Measurements from ENCODE around the gene XPO1.

The XPO1 gene

DNA sequence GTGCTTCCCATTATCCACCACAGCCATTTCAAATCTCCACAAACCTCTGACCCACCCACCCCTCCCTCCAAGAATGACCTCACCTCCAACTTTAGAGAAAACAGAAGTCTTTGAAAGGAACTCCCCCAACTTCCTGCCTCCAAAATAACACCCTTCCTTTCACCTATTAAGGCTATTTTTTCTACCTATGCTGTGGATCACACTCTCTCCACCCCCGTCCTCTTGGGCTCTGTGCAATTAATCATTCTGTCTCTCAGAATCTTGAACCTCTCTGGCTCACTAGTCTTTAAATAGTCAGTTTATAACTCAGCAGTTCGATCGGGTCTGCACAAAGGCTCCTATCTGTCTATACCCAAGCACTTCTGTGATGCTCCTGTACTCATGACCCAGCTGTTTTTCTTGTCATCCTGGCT, 37.3 kb upstream of the XPO1 start:
- H3K36me3 ChIP-seq, result no peaks in the 10 kb centered on the region
- TF ChIP-seq, protein P1, sequence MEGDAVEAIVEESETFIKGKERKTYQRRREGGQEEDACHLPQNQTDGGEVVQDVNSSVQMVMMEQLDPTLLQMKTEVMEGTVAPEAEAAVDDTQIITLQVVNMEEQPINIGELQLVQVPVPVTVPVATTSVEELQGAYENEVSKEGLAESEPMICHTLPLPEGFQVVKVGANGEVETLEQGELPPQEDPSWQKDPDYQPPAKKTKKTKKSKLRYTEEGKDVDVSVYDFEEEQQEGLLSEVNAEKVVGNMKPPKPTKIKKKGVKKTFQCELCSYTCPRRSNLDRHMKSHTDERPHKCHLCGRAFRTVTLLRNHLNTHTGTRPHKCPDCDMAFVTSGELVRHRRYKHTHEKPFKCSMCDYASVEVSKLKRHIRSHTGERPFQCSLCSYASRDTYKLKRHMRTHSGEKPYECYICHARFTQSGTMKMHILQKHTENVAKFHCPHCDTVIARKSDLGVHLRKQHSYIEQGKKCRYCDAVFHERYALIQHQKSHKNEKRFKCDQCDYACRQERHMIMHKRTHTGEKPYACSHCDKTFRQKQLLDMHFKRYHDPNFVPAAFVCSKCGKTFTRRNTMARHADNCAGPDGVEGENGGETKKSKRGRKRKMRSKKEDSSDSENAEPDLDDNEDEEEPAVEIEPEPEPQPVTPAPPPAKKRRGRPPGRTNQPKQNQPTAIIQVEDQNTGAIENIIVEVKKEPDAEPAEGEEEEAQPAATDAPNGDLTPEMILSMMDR (IDR thresholded peaks at IDR 0.05; ENCODE audit: low read depth, low read length), result no peak
- DNase-seq, result no peak
- H3K27me3 ChIP-seq (ENCODE audit: insufficient read depth, low read depth, severe bottlenecking), result no peaks in the 10 kb centered on the region
- no peak overlapping the region for H3K4me3 ChIP-seq (ENCODE audit: low read depth, low read length)
- H3K9me3 ChIP-seq (ENCODE audit: severe bottlenecking), result no peaks in the 10 kb centered on the region
- H3K27ac ChIP-seq, result no peak overlapping the region

DNA sequence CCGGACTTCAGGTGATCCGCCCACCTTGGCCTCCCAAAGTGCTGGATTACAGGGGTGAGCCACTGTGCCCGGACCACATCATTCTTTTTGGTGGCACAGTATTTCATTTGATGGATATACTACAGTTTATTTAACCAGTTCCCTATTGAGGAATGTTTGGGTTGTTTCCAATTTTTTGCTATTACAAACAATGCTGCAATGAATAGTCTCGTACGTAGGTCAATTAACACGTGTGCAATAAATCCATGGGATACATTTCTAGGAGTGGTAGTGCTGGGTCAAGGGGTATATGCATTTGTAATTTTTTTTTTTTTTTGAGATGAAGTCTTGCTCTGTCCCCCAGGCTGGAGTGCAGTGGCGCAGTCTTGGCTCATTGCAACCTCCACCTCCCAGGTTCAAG, 28.4 kb upstream of the XPO1 start:
- H3K4me3 ChIP-seq (ENCODE audit: low read depth, low read length), result no peak overlapping the region
- no peaks in the 10 kb centered on the region for H3K27me3 ChIP-seq (ENCODE audit: insufficient read depth, low read depth, severe bottlenecking)
- no peaks in the 10 kb centered on the region for H3K9me3 ChIP-seq (ENCODE audit: severe bottlenecking)
- DNase-seq, result no peak
- TF ChIP-seq, protein P1 (IDR thresholded peaks at IDR 0.05; ENCODE audit: low read depth, low read length), result no peak
- H3K36me3 ChIP-seq, result no peaks in the 10 kb centered on the region
- no peak overlapping the region for H3K27ac ChIP-seq

DNA sequence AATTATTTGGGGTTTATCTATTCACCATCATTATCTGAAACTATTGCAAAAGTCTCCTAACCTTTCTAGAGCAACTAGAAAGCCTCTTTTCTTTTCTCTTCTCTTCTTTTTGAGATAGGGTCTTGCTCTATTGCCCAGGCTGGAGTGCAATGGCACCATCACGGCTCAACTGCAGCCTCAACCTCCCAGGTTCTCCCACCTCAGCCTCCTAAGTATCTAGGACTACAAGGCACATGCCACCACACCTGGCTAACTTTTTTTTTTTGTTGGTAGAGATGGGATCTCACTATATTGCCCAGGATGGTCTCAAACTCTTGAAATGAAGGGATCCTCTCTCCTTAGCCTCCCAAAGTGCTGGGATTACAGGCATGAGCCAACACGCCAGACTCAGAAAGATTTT, 24.5 kb upstream of the XPO1 start:
- Histone ChIP-seq H3K9me3 (ENCODE audit: severe bottlenecking) (no peaks in the 10 kb centered on the region), H3K27me3 (ENCODE audit: insufficient read depth, low read depth, severe bottlenecking) (no peaks in the 10 kb centered on the region), H3K36me3 (no peaks in the 10 kb centered on the region), H3K27ac (no peak overlapping the region), H3K4me3 (ENCODE audit: low read depth, low read length) (no peak overlapping the region)
- no peak for DNase-seq
- TF ChIP-seq, protein P1 (IDR thresholded peaks at IDR 0.05; ENCODE audit: low read depth, low read length), result no peak

DNA sequence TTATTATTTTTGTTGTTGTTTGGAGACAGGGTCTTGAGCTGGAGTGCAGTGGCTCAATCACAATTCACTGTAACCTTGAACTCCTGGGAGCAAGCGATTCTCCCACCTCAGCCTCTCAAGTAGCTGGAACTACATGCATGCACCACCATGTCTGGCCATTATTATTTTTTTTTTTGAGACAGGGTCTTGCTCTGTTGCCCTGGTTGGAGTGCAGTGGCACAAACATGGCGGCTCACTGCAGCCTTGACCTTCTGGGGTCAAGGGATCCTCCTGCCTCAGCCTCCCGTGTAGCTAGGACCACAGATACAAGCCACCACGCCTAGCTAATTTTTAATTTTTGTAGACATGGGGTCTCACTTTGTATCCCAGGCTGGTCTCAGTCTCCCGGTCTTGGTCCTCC, 20.0 kb upstream of the XPO1 start:
- Histone ChIP-seq H3K36me3 (no peaks in the 10 kb centered on the region), H3K4me3 (ENCODE audit: low read depth, low read length) (no peak overlapping the region), H3K27ac (no peak overlapping the region), H3K27me3 (ENCODE audit: insufficient read depth, low read depth, severe bottlenecking) (no peaks in the 10 kb centered on the region), H3K9me3 (ENCODE audit: severe bottlenecking) (no peaks in the 10 kb centered on the region)
- DNase-seq, result no peak
- TF ChIP-seq, protein P1 (IDR thresholded peaks at IDR 0.05; ENCODE audit: low read depth, low read length), result no peak

DNA sequence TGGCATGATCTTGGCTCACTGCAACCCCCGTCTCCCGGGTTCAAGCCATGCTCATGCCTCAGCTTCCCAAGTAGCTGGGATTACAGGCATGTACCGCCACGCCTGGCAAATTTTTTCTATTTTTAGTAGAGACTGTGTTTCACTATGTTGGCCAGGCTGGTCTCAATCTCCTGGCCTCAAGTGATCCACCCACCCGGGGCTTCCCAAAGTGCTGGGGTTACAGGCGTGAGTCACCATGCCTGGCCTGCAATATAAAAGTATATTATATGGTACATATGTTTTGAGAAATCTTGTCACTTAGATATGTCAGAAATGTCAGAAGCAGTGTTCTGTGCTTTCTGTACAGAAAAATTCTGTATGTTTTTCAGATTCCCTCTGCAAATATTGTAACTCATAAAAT, 19.2 kb upstream of the XPO1 start:
- TF ChIP-seq, protein P1 (IDR thresholded peaks at IDR 0.05; ENCODE audit: low read depth, low read length), result no peak

DNA sequence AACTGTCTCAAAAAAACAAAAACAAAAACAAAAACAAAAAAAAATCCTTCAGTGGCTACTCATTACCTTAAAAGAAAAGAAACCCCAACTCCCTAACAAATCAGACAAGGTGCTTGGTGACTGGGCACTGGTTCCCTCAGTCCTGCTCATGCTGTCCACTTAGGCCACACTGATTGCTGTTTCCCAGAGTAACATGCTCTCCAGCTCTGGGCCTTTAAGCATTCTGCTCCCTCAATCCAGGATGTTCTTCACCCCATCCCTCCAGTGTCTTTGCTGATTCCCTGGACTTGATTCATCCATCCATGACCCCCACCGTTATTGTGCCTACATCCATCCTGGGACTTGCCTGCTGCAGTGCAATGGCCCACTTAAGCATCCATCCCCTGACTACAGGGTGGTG, 16.4 kb upstream of the XPO1 start:
- DNase-seq, result no peak
- TF ChIP-seq, protein P1 (IDR thresholded peaks at IDR 0.05; ENCODE audit: low read depth, low read length), result no peak

More for the DNA sequence above, 19.2 kb upstream of the XPO1 start:
- H3K9me3 ChIP-seq (ENCODE audit: severe bottlenecking), result no peaks in the 10 kb centered on the region
- no peaks in the 10 kb centered on the region for H3K27me3 ChIP-seq (ENCODE audit: insufficient read depth, low read depth, severe bottlenecking)
- DNase-seq, result no peak
- H3K27ac ChIP-seq, result no peak overlapping the region
- no peak overlapping the region for H3K4me3 ChIP-seq (ENCODE audit: low read depth, low read length)
- H3K36me3 ChIP-seq, result no peaks in the 10 kb centered on the region

More for the DNA sequence above, 16.4 kb upstream of the XPO1 start:
- Histone ChIP-seq H3K36me3 (no peaks in the 10 kb centered on the region), H3K4me3 (ENCODE audit: low read depth, low read length) (no peak overlapping the region), H3K27ac (no peak overlapping the region), H3K27me3 (ENCODE audit: insufficient read depth, low read depth, severe bottlenecking) (no peaks in the 10 kb centered on the region), H3K9me3 (ENCODE audit: severe bottlenecking) (no peaks in the 10 kb centered on the region)
